ENCODE measurements around the gene USP15.

USP15 gene

GRCh38 chr12:62258231-62258630 lies 2.0 kb upstream of the USP15 start:
- DNase-seq (ENCODE audit: low read depth): no peak

- DNase-seq (ENCODE audit: low read depth): no peak
Measured at GRCh38 chr12:62258941-62259630, 1.1 kb upstream of the USP15 start.

GRCh38 chr12:62259631-62259992 lies 592 bp upstream of the USP15 start:
- DNase-seq (ENCODE audit: low read depth): no peak

DNA sequence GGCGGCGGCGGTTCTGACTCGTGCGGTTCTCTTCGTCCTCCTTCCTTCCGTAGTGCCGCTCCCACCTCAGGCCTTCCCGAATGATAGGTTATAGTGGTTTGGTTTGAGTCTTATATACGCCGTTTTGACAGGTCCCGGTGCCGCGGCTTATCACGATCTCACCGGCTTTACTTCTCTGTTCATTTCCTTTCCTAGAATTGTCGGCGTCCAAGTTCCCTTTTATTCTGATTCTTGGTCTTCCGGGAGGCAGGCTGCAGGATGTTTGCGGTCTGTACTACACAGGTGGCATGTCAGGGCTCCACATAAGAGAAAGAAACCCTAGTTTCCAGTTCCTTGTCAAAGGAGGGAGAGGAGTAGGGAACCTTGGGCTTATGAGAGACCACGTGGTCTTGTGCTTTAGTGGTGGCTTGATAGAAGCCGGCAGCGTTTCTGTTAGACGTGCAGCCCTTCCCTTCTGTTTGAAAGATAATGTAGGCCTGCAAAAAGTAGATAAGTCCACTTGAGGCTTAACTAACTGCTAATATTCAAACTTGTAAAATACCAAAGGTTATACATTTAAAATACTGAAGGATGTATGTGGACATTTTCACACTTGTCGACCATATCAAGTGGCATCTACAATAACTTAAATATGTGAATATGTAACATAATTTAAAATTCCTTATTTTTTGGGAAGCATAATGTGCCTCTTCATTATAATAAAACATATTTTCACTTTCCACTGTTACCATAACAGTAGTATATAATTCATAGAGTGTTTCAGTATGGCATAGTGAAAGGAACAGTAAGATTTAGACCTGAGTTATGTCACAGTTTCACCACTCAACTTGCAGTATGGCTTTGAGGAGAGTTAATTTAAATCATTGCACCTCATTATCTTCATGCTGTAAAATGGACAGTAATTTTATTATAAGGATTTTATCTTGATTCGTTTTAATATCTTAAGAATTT lies 804 bp downstream of the USP15 start:
- peak; percentile 29 for DNase-seq (ENCODE audit: low read depth)

- DNase-seq (ENCODE audit: low read depth): no peak
Measured at GRCh38 chr12:62261876-62262517, 1.8 kb downstream of the USP15 start.

GRCh38 chr12:62263232-62263631 lies 3.0 kb downstream of the USP15 start:
- DNase-seq (ENCODE audit: low read depth): no peak

GRCh38 chr12:62263966-62264365 lies 3.8 kb downstream of the USP15 start:
- DNase-seq (ENCODE audit: low read depth): no peak

- no peak for DNase-seq (ENCODE audit: low read depth)
Measured at GRCh38 chr12:62264706-62265105, 4.5 kb downstream of the USP15 start.

GRCh38 chr12:62265511-62265910 lies 5.3 kb downstream of the USP15 start:
- no peak for DNase-seq (ENCODE audit: low read depth)

- DNase-seq (ENCODE audit: low read depth): no peak
Measured at GRCh38 chr12:62267026-62267425, 6.8 kb downstream of the USP15 start.

DNA sequence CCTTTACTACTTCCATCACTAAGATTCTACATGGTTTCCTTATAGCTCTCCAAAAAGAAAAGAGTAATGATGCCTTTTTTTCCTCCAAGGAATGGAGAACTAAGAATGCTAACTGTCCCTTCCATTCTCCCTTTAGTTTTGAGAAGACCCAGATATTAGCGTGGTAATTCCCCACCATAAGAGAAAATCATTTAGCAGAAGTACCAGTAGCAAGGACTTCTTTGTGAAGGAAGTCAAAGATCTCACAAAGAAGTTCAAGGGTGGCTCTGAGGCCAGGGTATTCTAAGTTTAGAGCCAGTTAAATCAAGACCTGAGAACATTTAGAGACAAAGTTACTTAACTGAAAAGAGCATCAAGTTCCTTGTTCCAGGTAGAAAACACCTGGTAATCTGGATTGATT lies 7.3 kb downstream of the USP15 start:
- DNase-seq (ENCODE audit: low read depth): no peak

GRCh38 chr12:62268956-62269355 lies 8.8 kb downstream of the USP15 start:
- no peak for DNase-seq (ENCODE audit: low read depth)

GRCh38 chr12:62269464-62270228 lies 9.4 kb downstream of the USP15 start:
- no peak for DNase-seq (ENCODE audit: low read depth)

DNA sequence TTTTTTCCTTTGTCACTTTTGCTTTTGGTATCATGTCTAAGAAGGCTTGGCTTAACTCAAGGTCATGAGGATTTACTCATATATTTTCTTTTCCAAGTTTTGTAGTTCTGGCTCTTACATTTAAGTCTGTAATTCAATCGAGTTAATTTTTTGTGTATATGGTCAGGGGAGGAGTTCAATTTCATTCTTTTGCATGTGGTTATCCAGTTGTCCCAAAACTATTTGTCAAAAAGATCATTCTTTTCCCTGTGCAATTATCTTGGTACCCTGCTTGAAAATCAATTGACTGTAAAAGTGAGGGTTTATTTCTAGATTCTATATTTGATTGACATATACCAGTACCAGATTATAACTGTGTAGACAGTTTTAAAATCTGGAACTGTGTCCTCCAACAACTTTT lies 10.2 kb downstream of the USP15 start:
- no peak for DNase-seq (ENCODE audit: low read depth)

GRCh38 chr12:62270872-62271271 lies 10.7 kb downstream of the USP15 start:
- DNase-seq (ENCODE audit: low read depth): no peak

GRCh38 chr12:62272936-62273552 lies 12.8 kb downstream of the USP15 start:
- DNase-seq (ENCODE audit: low read depth): no peak

DNA sequence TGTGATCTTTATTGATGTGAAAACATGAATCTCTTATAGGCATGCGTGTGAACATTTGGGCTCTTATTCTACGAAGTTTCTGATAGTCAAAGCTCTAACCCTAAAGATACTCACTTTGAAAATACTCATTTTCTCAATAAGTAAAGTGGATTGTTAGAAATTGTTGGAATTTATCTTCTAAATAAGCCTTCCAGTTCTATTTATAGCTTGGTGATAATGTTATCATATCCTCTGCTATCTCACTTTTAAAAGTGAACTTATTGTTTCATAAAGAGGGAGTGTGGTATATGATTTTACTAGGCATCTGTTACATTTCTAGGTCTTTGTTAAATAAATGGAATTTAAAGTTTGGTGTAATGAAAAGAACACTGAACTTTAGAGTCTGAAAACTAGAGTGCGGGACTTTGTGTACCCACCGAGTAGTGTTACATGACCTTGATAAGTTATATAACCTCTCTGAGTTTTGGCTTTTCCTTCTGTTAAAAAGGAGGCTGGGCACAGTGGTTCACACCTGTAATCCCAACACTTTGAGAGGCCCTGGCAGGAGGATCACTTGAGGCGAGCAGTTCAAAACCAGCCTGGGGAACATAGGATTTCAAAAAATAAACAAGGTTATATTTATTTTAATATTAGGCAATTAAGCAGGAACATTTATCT lies 13.6 kb downstream of the USP15 start:
- no peak for DNase-seq (ENCODE audit: low read depth)

DNA sequence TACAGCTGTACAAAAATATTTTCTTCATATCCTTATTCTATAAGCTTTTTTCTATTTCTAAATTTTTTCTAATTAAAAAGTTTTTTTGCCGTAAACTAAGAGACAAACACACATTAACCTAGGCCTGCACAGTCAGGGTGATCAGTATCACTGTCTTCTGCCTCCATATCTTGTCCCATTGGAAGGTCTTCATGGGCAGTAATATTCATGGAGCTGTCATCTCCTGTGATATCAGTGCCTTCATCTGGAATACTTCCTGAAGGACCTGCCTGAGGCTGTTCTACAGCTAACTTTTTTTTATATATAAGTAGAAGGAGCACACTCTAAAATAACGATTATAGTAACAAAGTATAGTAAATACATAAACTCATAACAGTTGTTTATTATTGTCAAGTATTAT lies 17.8 kb downstream of the USP15 start:
- DNase-seq (ENCODE audit: low read depth): no peak

DNA sequence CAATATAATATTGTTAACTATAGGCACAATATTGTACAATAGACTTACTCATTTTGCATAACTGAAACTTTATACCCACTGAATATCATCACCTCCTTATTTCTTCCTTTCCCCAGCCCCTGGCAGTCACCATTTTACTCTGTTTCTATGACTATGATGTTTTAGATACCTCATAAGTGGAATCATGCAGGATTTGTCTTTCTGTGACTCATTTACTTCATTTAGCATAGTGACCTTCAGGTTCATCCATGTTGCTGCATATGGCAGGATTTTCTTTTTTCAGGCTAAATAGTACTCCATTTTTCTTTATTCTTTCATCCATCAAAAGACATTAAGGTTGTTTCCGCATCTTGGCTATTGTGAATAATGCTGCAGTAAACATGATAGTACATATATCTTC lies 18.9 kb downstream of the USP15 start:
- no peak for DNase-seq (ENCODE audit: low read depth)

- no peak for DNase-seq (ENCODE audit: low read depth)
Measured at GRCh38 chr12:62279961-62280360, 19.8 kb downstream of the USP15 start.
